Esophagus squamous epithelium (tissue), 4 donors: ENCODE data around the gene KCNG4.

Source experiments
- POLR2A ChIP-seq, 4 donors: fragments of 450-650 bp; IDR thresholded peaks; one replicate each; pipeline ENCODE4 v1.6.1; 2017; ENCODE audit warnings: antibody characterized with exemption in 4 of 4, mild to moderate bottlenecking in 4 of 4, moderate library complexity in 3 of 4
- TF ChIP-seq, protein P1 (sequence below), 6 experiments: fragments of 450-650 bp in 4 of 6; fragments of 200-600 bp in 2 of 6; sonication (generic) in 2 of 6; IDR thresholded peaks; one replicate each; pipeline ENCODE4 v1.5.1; 2016 to 2019; ENCODE audit warnings: antibody characterized with exemption in 6 of 6, mild to moderate bottlenecking in 4 of 6, moderate library complexity in 4 of 6

DNA sequence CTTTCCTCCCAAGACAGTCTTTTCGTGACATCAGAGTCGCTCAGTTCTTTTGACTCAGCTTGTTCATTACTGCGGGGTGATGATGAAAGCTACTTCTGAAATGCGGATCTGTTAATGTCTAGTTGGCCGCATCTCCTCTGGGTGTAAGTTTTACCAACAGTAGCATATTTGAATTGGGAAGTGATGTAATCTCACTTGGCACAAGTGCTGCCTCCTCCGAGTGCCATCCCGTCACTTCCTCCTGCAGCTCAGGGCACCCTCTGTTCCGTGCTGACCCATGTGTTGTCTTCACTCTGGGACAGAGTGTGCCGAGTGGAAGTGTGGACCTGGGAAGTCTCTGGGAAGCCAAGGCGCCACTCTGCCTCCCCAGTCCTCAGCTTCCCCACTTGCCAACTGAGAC, 40.0 kb downstream of the KCNG4 start:
- TF ChIP-seq POLR2A (IDR thresholded peaks at IDR 0.05): no peak
- TF ChIP-seq, protein P1, sequence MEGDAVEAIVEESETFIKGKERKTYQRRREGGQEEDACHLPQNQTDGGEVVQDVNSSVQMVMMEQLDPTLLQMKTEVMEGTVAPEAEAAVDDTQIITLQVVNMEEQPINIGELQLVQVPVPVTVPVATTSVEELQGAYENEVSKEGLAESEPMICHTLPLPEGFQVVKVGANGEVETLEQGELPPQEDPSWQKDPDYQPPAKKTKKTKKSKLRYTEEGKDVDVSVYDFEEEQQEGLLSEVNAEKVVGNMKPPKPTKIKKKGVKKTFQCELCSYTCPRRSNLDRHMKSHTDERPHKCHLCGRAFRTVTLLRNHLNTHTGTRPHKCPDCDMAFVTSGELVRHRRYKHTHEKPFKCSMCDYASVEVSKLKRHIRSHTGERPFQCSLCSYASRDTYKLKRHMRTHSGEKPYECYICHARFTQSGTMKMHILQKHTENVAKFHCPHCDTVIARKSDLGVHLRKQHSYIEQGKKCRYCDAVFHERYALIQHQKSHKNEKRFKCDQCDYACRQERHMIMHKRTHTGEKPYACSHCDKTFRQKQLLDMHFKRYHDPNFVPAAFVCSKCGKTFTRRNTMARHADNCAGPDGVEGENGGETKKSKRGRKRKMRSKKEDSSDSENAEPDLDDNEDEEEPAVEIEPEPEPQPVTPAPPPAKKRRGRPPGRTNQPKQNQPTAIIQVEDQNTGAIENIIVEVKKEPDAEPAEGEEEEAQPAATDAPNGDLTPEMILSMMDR (IDR thresholded peaks at IDR 0.05): no peak
